Anterior cingulate cortex (tissue), 58 donors: Measurements from ENCODE around the gene ZFP42.
"Not testable (repeated sequence)": the region's sequence is repeated elsewhere in the genome, so short reads cannot be mapped to it uniquely, and the experiment has no call there.

Experiments
- DNase-seq, 58 donors: peaks; one replicate each; lab custom pipeline; 2025; lab: John Stamatoyannopoulos, UW

The ZFP42 gene

GRCh38 chr4:188018262-188018661, 22.7 kb downstream of the ZFP42 start:
- no peak for DNase-seq

- no peak for DNase-seq
These were observed 26.1 kb downstream of the ZFP42 start for GRCh38 chr4:188021548-188022249.

GRCh38 chr4:188023682-188024081, 28.1 kb downstream of the ZFP42 start:
- no peak for DNase-seq

DNA sequence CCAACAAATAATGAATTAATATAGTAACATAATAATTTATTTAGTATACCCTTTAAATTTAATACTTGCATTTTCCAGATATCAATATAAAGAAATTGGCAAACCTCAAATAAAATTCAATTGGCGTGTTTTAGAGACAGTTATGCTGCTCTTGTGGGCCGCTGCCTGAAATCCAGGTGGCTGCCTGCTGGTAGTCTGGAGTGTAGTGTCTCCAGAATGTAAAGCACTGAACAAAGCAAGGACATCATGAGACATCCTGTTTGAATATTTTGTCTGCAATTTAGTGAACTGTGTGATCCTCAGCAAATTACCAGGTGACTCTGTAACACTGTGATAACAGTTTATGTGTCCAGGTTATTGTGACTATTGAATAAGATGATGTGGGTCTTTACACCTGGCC, 29.9 kb downstream of the ZFP42 start:
- no peak for DNase-seq

DNA sequence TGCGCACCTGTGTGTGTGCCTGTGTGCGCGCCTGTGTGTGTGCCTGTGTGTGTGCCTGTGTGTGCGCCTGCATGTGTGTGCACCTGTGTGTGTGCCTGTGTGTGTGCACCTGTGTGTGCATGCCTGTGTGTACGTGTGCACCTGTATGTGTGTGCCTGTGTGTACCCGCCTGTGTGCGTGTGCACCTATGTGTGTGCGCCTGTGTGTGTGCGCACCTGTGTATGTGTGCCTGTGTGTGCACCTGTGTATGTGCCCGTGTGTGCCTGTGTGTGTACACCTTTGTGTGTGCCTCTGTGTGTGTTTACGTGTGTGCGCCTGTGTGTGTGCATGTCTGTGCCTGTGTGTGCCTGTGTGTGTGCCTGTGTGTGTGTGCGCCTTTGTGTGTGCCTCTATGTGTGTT, 33.5 kb downstream of the ZFP42 start:
- no peak for DNase-seq

- DNase-seq = peak in 5 of 58 donors; percentile 0 to 15 (median 9)
These were observed 34.8 kb downstream of the ZFP42 start for GRCh38 chr4:188030401-188030800.

- DNase-seq = no peak
These were observed 36.2 kb downstream of the ZFP42 start for GRCh38 chr4:188031751-188032150.

DNA sequence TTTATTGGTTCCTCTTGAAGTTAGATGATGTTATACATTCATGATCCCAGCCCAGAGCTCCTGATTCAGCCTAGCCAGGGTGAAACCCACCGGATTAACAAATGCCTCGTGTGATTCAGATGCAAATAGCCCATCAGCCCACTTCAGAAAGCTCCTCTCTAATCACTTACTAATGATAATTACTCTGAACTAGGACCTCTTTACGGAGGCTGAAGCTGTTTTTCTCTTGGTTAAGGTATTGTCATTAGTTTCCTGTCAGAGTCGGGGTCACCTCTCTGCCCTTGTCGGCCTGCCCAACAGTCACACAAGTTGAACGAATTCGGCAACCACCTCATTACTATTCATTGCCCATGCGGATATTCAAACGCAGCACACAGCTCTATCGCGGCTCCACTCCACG, 36.6 kb downstream of the ZFP42 start:
- DNase-seq = no peak

GRCh38 chr4:188032583-188032982, 37.0 kb downstream of the ZFP42 start:
- DNase-seq = no peak

- no peak for DNase-seq
These were observed 41.6 kb downstream of the ZFP42 start for GRCh38 chr4:188037003-188037713.

DNA sequence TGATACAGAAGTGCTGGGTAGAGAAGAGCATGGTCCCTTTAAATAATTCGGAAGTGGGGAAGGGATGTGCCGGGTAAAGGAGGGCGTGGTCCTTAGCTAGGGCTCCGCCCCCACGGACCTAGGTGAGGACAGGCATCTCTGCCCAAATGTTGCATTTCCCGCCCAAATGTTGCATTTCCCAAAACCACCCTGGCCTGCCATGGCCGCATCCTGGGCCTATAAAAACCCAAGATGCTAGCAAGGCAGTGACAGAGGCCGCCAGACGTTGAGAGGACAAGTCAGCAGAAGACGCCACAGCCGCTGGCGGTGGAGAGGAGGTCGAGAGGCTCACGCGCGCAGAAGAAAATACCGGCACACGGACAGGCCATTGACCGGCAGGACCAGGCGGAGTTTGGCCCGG, 46.1 kb downstream of the ZFP42 start:
- no peak for DNase-seq

- no peak for DNase-seq
These were observed 46.6 kb downstream of the ZFP42 start for GRCh38 chr4:188042191-188042590.

DNA sequence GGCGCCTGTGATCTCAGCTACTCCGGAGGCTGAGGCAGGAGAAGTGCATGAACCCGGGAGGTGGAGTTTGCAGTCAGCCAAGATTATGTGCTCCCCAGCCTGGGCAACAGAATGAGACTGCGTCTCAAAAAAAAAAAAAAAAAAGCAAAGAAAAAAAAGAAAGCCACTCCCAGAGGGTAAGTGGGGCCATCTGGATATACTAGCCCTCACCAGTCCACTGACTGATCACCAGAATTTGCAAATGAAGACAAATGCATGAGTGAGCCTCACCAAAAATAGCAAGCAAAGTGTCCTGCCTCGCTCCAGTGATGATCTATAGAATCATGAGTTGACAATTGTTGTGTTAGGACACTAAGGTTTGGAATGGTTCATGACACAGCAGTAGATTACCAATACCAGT, 47.6 kb downstream of the ZFP42 start:
- DNase-seq = no peak

- not testable (repeated sequence) for DNase-seq
These were observed 49.9 kb downstream of the ZFP42 start for GRCh38 chr4:188045461-188045860.

GRCh38 chr4:188046657-188047056, 51.1 kb downstream of the ZFP42 start:
- no peak for DNase-seq

DNA sequence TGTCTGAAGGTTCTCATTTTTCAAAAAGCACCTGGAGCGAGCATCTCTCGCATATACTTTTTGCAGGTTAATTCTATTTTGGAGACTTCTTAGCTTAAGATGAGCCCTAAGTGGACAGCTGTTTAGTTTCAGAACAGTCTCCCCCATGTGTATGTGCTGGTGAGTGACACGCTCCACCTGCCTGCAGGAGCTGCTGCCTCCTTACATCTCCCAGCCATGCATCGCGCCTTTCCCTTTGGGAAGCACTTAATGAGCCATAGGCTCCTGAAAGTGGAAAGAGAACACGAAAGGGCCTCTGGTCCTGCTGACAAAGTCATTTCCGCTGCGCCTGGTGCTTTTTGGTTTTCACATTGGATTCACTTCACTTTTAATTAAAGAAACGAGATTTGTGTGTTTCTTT, 57.7 kb downstream of the ZFP42 start:
- DNase-seq = no peak
